ENCODE measurements around the gene TPCN2. TPM values are rescaled to one million over a fixed set of nuclear protein-coding genes. Genes with fewer than 3 reads are reported as not detected.

TPCN2 gene
- total RNA-seq, 1 experiment from 2014 or later: 63.6 TPM

- no peak for TF ChIP-seq CTCF (IDR thresholded peaks at IDR 0.05; ENCODE audit: insufficient read depth in 1 of 2, low read depth in 1 of 2, low read length in 1 of 2, severe bottlenecking in 1 of 2, unreplicated experiment in 1 of 2)
- Mint-ChIP-seq H3K4me3 (ENCODE audit: unreplicated experiment) (peak overlapping the region; percentile 79), H3K9me3 (ENCODE audit: unreplicated experiment) (no peaks in the 10 kb centered on the region), H3K27me3 (ENCODE audit: insufficient read depth, unreplicated experiment) (no peaks in the 10 kb centered on the region), H3K27ac (ENCODE audit: unreplicated experiment) (peak overlapping the region; percentile 95), H3K4me1 (ENCODE audit: low read depth, unreplicated experiment) (peaks cover 43% of the 10 kb centered on the region), H3K36me3 (ENCODE audit: insufficient read depth, unreplicated experiment) (no peaks in the 10 kb centered on the region)
- DNase-seq: peak in 1 of 2 experiments; percentile 46
- TSS peak; percentile 94 for BruUV-seq (replicated peaks)
- intact Hi-C loops (cut with micrococcal nuclease; ENCODE audit: unreplicated experiment): no loop called here
- CTCF ChIA-PET: interaction anchor here (0.6 to 1.2 kb wide), 6 partner anchors 11 to 405 kb away, joined by 3 to 4 read pairs (median 3); no protein-coding TSS in a partner anchor
- Histone ChIP-seq H3K4me1 (peaks cover 74% of the 10 kb centered on the region), H3K9me3 (no peaks in the 10 kb centered on the region), H3K4me3 (ENCODE audit: low read depth, low read length) (peak overlapping the region; percentile 96), H3K36me3 (ENCODE audit: control insufficient read depth, insufficient read depth, low read length) (no peaks in the 10 kb centered on the region), H3K27me3 (replicated peaks; ENCODE audit: control insufficient read depth, insufficient read depth, low read length) (no peaks in the 10 kb centered on the region)
- POLR2A ChIA-PET: interaction anchor here (0.7 to 1.3 kb wide), 6 partner anchors 8 to 144 kb away, joined by 3 to 12 read pairs (median 3); partner anchors contain the start of gene IGHMBP2
These were observed 570 bp upstream of the TPCN2 start for GRCh38 chr11:69048031-69048693.

DNA sequence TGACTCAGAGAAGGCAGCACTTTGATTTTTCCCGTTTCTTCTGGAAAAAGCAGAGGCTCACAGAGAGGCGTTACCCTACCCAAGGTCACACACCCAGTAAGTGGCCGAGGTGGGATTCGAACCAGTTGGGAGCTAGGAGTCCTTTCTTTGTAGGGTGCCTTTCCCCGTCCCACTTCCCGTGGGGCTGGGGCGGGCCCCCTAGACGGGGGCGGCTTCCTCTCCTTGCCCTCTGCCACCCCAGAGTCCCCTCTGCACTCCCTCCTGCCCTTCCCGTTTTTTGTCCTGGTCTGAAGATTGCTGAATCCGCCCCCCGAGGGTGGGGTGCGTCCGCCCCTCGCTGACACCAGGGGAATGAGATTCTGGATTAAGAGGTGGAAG, 747 bp downstream of the TPCN2 start:
- H3K4me3 ChIP-seq (ENCODE audit: low read depth, low read length): peak overlapping the region; percentile 96
- ChIA-PET CTCF (no interaction called here), POLR2A (interaction anchor here (0.9 kb wide), 1 partner anchor 31 kb away, joined by 3 read pairs; no protein-coding TSS in a partner anchor)
- intact Hi-C loops (cut with micrococcal nuclease; ENCODE audit: unreplicated experiment): no loop called here
- H3K9me3 Mint-ChIP-seq (ENCODE audit: unreplicated experiment): no peaks in the 10 kb centered on the region
- peaks cover 64% of the 10 kb centered on the region for H3K4me1 ChIP-seq
- peak overlapping the region; percentile 79 for H3K4me3 Mint-ChIP-seq (ENCODE audit: unreplicated experiment)
- no peaks in the 10 kb centered on the region for H3K27me3 ChIP-seq (replicated peaks; ENCODE audit: control insufficient read depth, insufficient read depth, low read length)
- no peak for TF ChIP-seq CTCF (IDR thresholded peaks at IDR 0.05; ENCODE audit: insufficient read depth in 1 of 2, low read depth in 1 of 2, low read length in 1 of 2, severe bottlenecking in 1 of 2, unreplicated experiment in 1 of 2)
- H3K9me3 ChIP-seq: no peaks in the 10 kb centered on the region
- H3K27ac Mint-ChIP-seq (ENCODE audit: unreplicated experiment): peak overlapping the region; percentile 90
- H3K27me3 Mint-ChIP-seq (ENCODE audit: insufficient read depth, unreplicated experiment): no peaks in the 10 kb centered on the region
- H3K36me3 ChIP-seq (ENCODE audit: control insufficient read depth, insufficient read depth, low read length): peaks cover 1% of the 10 kb centered on the region; the same call in 1 of the 2 replicates
- no TSS peak for BruUV-seq (replicated peaks)
- DNase-seq: no peak
- H3K4me1 Mint-ChIP-seq (ENCODE audit: low read depth, unreplicated experiment): peaks cover 37% of the 10 kb centered on the region
- peaks cover 8% of the 10 kb centered on the region for H3K36me3 Mint-ChIP-seq (ENCODE audit: insufficient read depth, unreplicated experiment)

GRCh38 chr11:69050592-69051380, 2.1 kb downstream of the TPCN2 start:
- BruUV-seq (replicated peaks): no TSS peak
- peaks cover 4% of the 10 kb centered on the region; the same call in 1 of the 2 replicates for H3K9me3 ChIP-seq
- Mint-ChIP-seq H3K27me3 (ENCODE audit: insufficient read depth, unreplicated experiment) (no peaks in the 10 kb centered on the region), H3K36me3 (ENCODE audit: insufficient read depth, unreplicated experiment) (peaks cover 17% of the 10 kb centered on the region), H3K9me3 (ENCODE audit: unreplicated experiment) (no peaks in the 10 kb centered on the region), H3K4me3 (ENCODE audit: unreplicated experiment) (peak overlapping the region; percentile 79), H3K27ac (ENCODE audit: unreplicated experiment) (peak overlapping the region; percentile 90), H3K4me1 (ENCODE audit: low read depth, unreplicated experiment) (peaks cover 35% of the 10 kb centered on the region)
- H3K27me3 ChIP-seq (replicated peaks; ENCODE audit: control insufficient read depth, insufficient read depth, low read length): no peaks in the 10 kb centered on the region
- CTCF ChIA-PET: interaction anchor here (0.6 kb wide), 1 partner anchor 23 kb away, joined by 3 read pairs; no protein-coding TSS in a partner anchor
- no peak for TF ChIP-seq CTCF (IDR thresholded peaks at IDR 0.05; ENCODE audit: insufficient read depth in 1 of 2, low read depth in 1 of 2, low read length in 1 of 2, severe bottlenecking in 1 of 2, unreplicated experiment in 1 of 2)
- peaks cover 62% of the 10 kb centered on the region for H3K4me1 ChIP-seq
- DNase-seq: peak in 1 of 2 experiments; percentile 39
- no peak overlapping the region for H3K4me3 ChIP-seq (ENCODE audit: low read depth, low read length)
- POLR2A ChIA-PET: no interaction called here
- H3K36me3 ChIP-seq (ENCODE audit: control insufficient read depth, insufficient read depth, low read length): peaks cover 1% of the 10 kb centered on the region; the same call in 1 of the 2 replicates
- intact Hi-C loops (cut with micrococcal nuclease; ENCODE audit: unreplicated experiment): no loop called here

All from Caco-2 (cell line).